ENCODE results near the gene ZNF513.

DNA sequence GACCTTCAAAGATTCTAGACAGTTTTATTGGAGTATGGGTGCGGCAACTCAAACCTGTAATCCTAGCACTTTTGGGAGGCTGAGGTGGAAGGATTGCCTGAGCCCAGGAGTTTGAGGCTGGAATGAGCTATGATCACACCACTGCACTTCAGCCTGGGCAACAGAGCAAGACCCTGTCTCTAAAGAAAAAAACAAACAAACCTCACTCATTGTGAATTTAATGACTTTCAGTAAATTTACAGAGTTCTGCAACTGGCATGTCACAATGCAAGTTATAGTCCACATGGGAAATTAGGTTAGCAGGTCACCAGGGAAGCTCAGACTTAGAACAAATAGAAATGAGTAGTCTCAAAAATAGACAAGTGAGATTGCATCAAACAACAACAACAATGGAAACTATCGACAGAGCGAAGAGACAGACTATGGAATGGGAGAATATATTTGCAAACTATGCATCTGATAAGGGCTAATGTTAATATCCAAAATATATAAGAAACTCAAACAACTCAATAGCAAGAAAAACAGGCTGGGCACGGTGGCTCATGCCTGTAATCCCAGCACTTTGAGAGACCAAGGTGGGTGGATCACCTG, 41.2 kb upstream of the ZNF513 start:
- TF ChIP-seq POLR2A (IDR thresholded peaks at IDR 0.05; ENCODE audit: low read depth, low read length) (no peak), MYC (IDR thresholded peaks at IDR 0.05; ENCODE audit: low read depth, low read length) (no peak), JUN (IDR thresholded peaks at IDR 0.05; ENCODE audit: borderline replicate concordance, insufficient read depth, insufficient read length, low read depth) (no peak), GATA2 (IDR thresholded peaks at IDR 0.05; ENCODE audit: insufficient read depth, insufficient read length, low read depth, low read length) (no peak), POLR2AphosphoS5 (IDR thresholded peaks at IDR 0.05; ENCODE audit: insufficient read depth, low read depth, low read length) (no peak), EZH2 (IDR thresholded peaks at IDR 0.05; ENCODE audit: borderline replicate concordance, low read depth, low read length, severe bottlenecking) (no peak), FOS (IDR thresholded peaks at IDR 0.05; ENCODE audit: borderline replicate concordance, insufficient read depth, low read length) (no peak)
- TF ChIP-seq, protein P1, sequence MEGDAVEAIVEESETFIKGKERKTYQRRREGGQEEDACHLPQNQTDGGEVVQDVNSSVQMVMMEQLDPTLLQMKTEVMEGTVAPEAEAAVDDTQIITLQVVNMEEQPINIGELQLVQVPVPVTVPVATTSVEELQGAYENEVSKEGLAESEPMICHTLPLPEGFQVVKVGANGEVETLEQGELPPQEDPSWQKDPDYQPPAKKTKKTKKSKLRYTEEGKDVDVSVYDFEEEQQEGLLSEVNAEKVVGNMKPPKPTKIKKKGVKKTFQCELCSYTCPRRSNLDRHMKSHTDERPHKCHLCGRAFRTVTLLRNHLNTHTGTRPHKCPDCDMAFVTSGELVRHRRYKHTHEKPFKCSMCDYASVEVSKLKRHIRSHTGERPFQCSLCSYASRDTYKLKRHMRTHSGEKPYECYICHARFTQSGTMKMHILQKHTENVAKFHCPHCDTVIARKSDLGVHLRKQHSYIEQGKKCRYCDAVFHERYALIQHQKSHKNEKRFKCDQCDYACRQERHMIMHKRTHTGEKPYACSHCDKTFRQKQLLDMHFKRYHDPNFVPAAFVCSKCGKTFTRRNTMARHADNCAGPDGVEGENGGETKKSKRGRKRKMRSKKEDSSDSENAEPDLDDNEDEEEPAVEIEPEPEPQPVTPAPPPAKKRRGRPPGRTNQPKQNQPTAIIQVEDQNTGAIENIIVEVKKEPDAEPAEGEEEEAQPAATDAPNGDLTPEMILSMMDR (IDR thresholded peaks at IDR 0.05; ENCODE audit: extremely low read depth in 1 of 2, insufficient read depth in 1 of 2, low read depth in 1 of 2, low read length in 2 of 2): no peak
- TF ChIP-seq, protein P2, sequence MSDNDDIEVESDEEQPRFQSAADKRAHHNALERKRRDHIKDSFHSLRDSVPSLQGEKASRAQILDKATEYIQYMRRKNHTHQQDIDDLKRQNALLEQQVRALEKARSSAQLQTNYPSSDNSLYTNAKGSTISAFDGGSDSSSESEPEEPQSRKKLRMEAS (IDR thresholded peaks at IDR 0.05; ENCODE audit: insufficient read depth, insufficient read length): no peak

Measured in endothelial cell of umbilical vein (primary cell).